SK-N-SH (cell line): ENCODE measurements around the gene PCDHB9.

Experiments used
- CTCF ChIP-seq: fragments of 200-600 bp; sonication (generic); IDR thresholded peaks from 2 replicates; pipeline ENCODE4 v1.6.1; 2017; ENCODE audit warnings: antibody characterized with exemption, mild to moderate bottlenecking, moderate library complexity
- PBX3 ChIP-seq: IDR thresholded peaks from 2 replicates; pipeline ENCODE4; 2012
- SMC3 ChIP-seq: IDR thresholded peaks from 2 replicates; pipeline ENCODE4 v1.6.1; 2012; ENCODE audit warnings: low read depth, low read length, improper control_type of control experiment
- USF1 ChIP-seq: IDR thresholded peaks from 2 replicates; pipeline ENCODE4 v1.4.0; 2012; ENCODE audit warnings: low read depth, borderline replicate concordance
- USF2 ChIP-seq: fragments of 150-350 bp; IDR thresholded peaks from 2 replicates; pipeline ENCODE4 v1.6.1; 2017; ENCODE audit warnings: antibody characterized with exemption, low read length, low read depth, borderline replicate concordance

- TF ChIP-seq SMC3 (peak; percentile 24; the same call in 1 of the 2 replicates), CTCF (peak; percentile 56), PBX3 (no peak), USF1 (no peak), USF2 (no peak)
Observed at GRCh38 chr5:141208478-141208877, 21.5 kb downstream of the PCDHB9 start, which contains the start of gene PCDHB12.
